ENCODE data around the gene FBXO41.
"Not testable (repeated sequence)": the region's sequence is repeated elsewhere in the genome, so short reads cannot be mapped to it uniquely, and the experiment has no call there.

Gene FBXO41

GRCh38 chr2:73286134-73286655, 1.9 kb upstream of the FBXO41 start:
- no peak for DNase-seq

- DNase-seq: no peak
Observed at GRCh38 chr2:73285159-73285739, 971 bp upstream of the FBXO41 start.

DNA sequence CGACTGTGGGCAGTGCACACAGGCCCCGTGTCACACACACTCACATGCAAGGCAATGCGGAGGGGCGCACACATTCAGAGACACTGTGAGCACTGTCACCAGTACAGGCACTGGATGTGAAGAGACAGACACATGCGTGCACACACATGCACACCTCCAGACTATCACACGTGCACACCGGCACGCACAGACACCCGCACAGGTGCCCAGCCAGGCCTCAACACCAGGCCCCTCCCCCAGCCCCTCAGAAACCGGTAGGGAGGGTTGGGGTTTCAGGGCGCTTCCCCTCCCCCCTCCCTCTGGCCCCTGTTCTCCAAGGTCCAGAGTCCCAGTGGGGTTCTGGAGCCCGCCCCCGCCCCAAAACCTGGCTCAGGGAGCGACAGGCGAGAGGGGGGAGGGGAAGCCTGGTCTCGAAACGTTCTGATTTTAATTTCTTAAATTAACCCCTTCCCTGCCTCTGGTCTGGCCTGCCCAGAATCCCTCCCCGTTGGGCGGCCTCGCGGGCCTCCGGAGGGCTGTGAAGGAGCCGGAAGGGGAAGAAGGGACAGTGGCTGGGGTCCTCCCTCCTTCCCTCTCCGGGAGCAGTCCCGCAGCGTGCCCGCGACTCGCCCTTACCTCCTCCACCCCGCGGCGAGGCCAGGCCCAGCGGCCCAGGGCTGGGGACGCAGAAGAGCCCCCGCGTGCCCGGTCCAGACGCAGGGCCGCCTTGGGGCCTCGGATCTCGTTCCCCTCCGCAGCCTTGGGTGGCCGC, 558 bp downstream of the FBXO41 start:
- DNase-seq: no peak

DNA sequence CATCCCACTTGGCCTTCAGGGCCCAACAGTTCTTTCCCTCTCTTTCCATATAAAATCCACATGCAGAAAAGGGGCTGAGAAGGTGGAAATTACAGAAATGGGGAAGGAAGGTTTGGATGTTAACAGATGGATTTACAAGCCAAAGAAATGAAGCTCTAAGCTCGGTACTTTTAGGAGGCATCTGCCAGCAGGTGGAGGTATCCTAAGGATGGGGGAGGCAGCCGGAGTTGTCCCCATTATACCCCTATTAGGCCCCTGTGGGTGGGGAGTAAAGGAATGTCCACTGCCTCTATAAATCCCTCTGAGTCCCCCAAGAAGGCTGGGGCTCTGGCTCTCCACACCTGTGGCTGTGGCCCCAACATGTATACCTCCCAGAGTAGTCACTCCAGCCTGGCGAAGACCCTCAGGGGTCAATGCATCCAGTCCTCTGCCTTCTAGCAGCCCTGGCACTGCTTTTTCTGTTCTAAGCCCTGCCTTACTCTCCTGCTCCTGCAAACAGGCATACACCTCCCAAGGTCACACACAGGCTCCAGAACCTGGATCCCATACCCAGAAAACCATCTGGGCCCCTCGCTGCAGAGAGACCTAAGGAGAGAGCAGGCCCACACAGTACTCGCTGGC, 1.2 kb downstream of the FBXO41 start:
- no peak for DNase-seq

- no peak for DNase-seq
Observed at GRCh38 chr2:73281244-73281643, 3.0 kb downstream of the FBXO41 start.

DNA sequence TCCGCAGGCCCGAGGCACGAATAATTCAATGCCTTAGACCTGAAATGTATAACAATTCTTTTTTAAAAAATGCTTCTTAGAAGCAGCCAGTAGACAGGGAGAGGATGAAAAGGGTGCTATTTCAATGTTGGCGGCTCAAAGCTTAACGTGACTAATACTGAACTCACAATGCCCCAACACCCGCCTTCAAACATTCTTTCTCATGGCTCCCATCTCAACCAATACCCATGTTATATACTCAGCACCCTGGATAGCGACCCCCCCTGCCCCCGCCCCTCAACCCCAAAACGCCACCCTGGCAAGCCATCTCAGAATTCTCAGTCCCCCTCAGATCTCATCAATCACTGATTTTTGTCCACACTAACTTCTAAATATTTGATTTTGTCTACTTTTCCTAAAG, 4.4 kb downstream of the FBXO41 start:
- DNase-seq: no peak

GRCh38 chr2:73272270-73272669, 12.0 kb downstream of the FBXO41 start:
- no peak for DNase-seq

GRCh38 chr2:73269686-73270465, 14.4 kb downstream of the FBXO41 start:
- no peak for DNase-seq

DNA sequence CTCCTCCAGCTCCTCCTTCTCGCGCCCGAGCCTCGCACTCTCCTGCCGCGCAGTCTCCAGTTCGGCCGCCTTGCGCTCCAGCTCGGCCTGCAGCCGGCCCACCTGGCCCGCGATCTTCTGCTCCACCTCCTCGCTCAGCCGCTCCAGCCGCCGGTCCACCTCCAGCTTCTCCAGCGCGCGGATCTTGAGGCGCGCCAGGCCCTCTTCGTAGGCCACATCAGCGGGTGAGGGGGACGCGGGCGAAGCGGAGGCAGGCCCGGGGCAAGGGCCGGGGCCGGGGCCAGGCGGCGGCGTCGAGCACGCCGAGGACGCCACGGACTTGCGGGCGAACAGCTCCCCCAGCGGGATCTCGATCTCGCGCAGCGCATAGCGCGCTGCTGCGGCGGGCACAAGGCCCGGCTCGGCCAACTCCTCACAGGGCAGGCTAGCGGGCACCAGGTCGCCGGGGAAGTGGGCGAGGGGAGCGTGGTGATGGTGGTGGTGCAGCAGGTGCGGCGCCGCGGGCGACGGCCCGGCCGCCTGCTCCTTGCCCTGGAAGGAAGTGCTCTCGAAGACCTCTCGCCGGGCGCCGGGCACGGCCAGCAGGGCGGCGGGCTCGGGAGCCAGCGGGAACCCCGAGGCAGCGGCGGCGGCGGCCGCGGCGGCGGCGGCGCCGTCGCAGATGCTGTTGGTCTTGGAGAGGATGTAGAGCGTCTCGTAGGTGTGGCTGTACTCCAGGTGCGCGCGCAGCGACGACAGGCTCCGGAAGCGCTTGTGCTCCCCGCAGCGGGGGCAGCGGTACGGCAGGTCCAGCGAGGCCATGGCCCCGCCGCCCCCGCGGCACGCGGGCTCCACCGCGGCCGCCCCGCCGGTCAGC, 15.2 kb downstream of the FBXO41 start:
- peak; percentile 64 for DNase-seq

DNA sequence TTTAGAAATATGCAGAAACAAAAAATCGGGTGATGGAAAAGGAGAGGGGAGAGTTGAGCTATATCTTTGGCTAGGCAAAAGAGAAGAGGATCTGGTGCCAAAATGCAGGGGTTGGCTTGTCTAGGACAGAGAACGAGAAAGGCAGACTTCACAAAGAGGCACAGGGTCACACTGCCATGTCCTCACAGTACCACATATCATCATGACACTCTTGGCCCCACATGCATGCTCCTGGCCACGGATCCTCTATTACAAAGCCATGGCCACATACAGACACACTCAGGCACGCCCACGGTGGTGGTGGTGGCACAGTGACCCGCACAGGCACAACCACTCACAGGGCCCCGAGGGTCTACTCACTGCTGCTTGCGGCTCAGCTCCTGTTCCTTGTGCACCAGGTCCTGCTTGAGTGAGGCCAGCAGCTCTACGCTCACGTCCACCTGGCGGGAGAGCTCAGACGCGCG, 15.9 kb downstream of the FBXO41 start:
- no peak for DNase-seq

- no peak for DNase-seq
Observed at GRCh38 chr2:73267008-73267407, 17.3 kb downstream of the FBXO41 start.

GRCh38 chr2:73266061-73266901, 18.0 kb downstream of the FBXO41 start:
- DNase-seq: no peak

DNA sequence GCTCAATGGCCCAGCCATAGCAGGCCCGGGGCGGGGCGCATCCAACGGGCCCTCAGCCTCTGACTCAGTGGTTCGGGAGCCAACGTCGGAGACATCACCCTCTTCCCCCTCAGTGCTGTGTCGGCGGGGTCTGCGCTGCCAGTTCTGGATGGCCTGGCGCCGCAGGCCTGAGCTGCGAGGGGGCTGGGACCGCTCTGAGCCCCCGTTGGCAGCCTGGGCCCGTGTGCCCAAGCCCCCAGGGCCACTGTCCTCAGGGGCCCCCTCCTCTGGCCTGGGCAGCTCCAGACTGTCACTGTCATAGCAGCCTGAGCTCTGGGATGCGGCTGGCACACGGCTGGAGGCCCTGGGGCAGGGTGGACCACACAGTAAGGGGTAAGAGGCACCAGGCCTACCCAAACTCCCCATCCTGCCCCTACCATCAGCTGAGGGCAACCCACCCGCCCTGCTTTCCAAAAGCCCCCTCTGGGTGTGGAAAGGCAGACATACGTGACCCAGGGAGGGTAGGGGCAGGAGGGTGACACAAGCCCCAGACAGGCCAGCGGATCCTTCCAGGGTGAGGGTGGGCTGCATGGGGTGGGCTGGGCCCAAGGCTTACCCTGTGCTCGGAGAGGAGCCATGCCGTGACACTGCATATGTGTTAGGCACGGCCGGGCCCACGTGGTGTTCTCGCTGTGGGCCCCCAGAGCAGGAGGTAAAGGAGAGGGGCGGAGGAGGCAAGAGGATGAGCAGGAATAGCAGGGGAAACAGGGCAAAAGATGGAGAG, 18.8 kb downstream of the FBXO41 start:
- no peak for DNase-seq

- DNase-seq: no peak
Observed at GRCh38 chr2:73264783-73265182, 19.5 kb downstream of the FBXO41 start.

GRCh38 chr2:73264332-73264606, 20.0 kb downstream of the FBXO41 start:
- no peak for DNase-seq

- no peak for DNase-seq
Observed at GRCh38 chr2:73263540-73264331, 20.5 kb downstream of the FBXO41 start.

DNA sequence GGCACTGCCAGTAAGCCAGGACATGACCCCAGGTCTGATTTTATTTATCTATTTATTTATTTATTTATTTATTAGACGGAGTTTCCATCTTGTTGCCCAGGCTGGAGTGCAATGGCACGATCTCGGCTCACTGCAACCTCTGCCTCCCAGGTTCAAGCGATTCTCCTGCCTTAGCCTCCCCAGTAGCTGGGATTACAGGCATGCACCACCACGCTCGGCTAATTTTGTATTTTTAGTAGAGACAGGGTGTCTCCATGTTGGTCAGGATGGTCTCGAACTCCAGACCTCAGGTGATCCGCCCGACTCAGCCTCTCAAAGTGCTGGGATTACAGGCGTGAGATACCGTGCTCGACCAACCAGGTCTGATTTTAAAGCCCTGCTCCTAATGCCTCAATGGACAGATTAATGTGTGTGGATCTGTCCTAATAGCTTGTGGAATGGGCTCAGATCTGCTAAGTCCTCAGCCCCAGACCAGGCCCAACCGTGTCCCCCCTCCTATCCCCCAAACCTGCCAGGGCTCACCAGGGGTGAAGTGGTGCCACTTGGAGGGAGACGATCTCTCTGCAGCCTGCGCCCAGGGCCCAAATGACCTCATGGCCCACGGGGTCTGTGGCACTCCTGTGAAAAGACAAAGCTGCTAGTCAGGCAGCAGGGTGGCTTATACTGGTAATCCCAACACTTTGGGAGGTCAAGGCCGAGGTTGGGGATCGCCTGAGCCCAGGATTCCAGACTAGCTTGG, 21.4 kb downstream of the FBXO41 start:
- not testable (repeated sequence) for DNase-seq

- no peak for DNase-seq
Observed at GRCh38 chr2:73262108-73262651, 22.1 kb downstream of the FBXO41 start.

Data from activated CD4-positive, alpha-beta T cell treated with anti-CD3 and anti-CD28 coated beads for 1 hour (primary cell).